HUDEP-2 (cell line): Measurements from ENCODE around the gene PLAGL1.
"Not testable (repeated sequence)": the region's sequence is repeated elsewhere in the genome, so short reads cannot be mapped to it uniquely, and the experiment has no call there.

Source experiments
- DNase-seq, 76 experiments: peaks; one replicate each; lab custom pipeline; 2025; ENCODE audit not compliant: unreplicated experiment in 76 of 76; lab: John Stamatoyannopoulos, UW

Gene PLAGL1

GRCh38 chr6:143941852-143942627, 66.0 kb downstream of the PLAGL1 start:
- DNase-seq = peak in 73 of 76 experiments; percentile 20 to 88 (median 71)

GRCh38 chr6:143940011-143940597, 68.0 kb downstream of the PLAGL1 start:
- peak in 67 of 76 experiments; percentile 9 to 84 (median 54) for DNase-seq

- DNase-seq = no peak
Observed at GRCh38 chr6:143939364-143939763, 68.7 kb downstream of the PLAGL1 start.

- no peak for DNase-seq
Observed at GRCh38 chr6:143937668-143937970, 70.4 kb downstream of the PLAGL1 start.

- DNase-seq = no peak
Observed at GRCh38 chr6:143936778-143937667, 71.0 kb downstream of the PLAGL1 start.

GRCh38 chr6:143936347-143936746, 71.7 kb downstream of the PLAGL1 start:
- DNase-seq = no peak

- DNase-seq = no peak
Observed at GRCh38 chr6:143934867-143935266, 73.2 kb downstream of the PLAGL1 start.

- DNase-seq = no peak
Observed at GRCh38 chr6:143934331-143934730, 73.7 kb downstream of the PLAGL1 start.

- no peak for DNase-seq
Observed at GRCh38 chr6:143929975-143930374, 78.1 kb downstream of the PLAGL1 start.

GRCh38 chr6:143928853-143929252, 79.2 kb downstream of the PLAGL1 start:
- DNase-seq = no peak

- not testable (repeated sequence) for DNase-seq
Observed at GRCh38 chr6:143917026-143917425, 91.0 kb downstream of the PLAGL1 start.

GRCh38 chr6:143912671-143913070, 95.4 kb downstream of the PLAGL1 start:
- DNase-seq = no peak

- no peak for DNase-seq
Observed at GRCh38 chr6:143911028-143911427, 97.0 kb downstream of the PLAGL1 start.

- no peak for DNase-seq
Observed at GRCh38 chr6:143902827-143903226, 105.2 kb downstream of the PLAGL1 start.

GRCh38 chr6:143901885-143902750, 105.9 kb downstream of the PLAGL1 start:
- DNase-seq = no peak

- DNase-seq = no peak
Observed at GRCh38 chr6:143900358-143900757, 107.7 kb downstream of the PLAGL1 start.

- DNase-seq = no peak
Observed at GRCh38 chr6:143896126-143896860, 111.8 kb downstream of the PLAGL1 start.

- no peak for DNase-seq
Observed at GRCh38 chr6:143894655-143895054, 113.4 kb downstream of the PLAGL1 start.
